OCI-LY3 (cell line): ENCODE data around the gene STRADA.

Source experiments
- H2AFZ ChIP-seq: fragments of 200-600, 300-600 bp; shearing (Covaris generic); 2 replicates; pipeline ENCODE4 v1.6.0; 2014; ENCODE audit warnings: antibody characterized with exemption, low read depth, low read length
- H3K27ac ChIP-seq: fragments of 200-600, 300-600 bp; sonication (generic); 2 replicates; pipeline ENCODE4 v1.5.1; 2014; ENCODE audit warnings: mild to moderate bottlenecking, low read length, moderate library complexity, mixed read lengths
- H3K27me3 ChIP-seq: fragments of 200-600, 300-600 bp; sonication (generic); 2 replicates; pipeline ENCODE4 v1.6.1; 2014; ENCODE audit warnings: low read depth, low read length, mixed read lengths
- H3K36me3 ChIP-seq: fragments of 200-600, 300-600 bp; sonication (generic); replicated peaks from 2 replicates; pipeline ENCODE3; 2014; ENCODE audit warnings: low read depth, low read length, mixed read lengths
- H3K4me1 ChIP-seq: fragments of 300-600, 200-600 bp; sonication (generic); 2 replicates; pipeline ENCODE4 v1.6.1; 2014; ENCODE audit warnings: low read length, mixed read lengths
- H3K4me2 ChIP-seq: fragments of 200-600, 300-600 bp; sonication (generic); 2 replicates; pipeline ENCODE4 v1.6.1; 2014; ENCODE audit warnings: low read length, mixed read lengths
- H3K4me3 ChIP-seq: fragments of 300-600, 200-600 bp; sonication (generic); 2 replicates; pipeline ENCODE4 v1.5.1; 2014; ENCODE audit warnings: antibody characterized with exemption, mild to moderate bottlenecking, low read length, moderate library complexity
- H3K79me2 ChIP-seq: fragments of 300-600, 200-600 bp; shearing (Covaris generic); 2 replicates; pipeline ENCODE4 v1.6.1; 2014; ENCODE audit warnings: mild to moderate bottlenecking, low read length, mixed read lengths
- H3K9ac ChIP-seq: fragments of 300-600, 200-600 bp; shearing (Covaris generic); 2 replicates; pipeline ENCODE4 v1.6.0; 2014; ENCODE audit warnings: mild to moderate bottlenecking, low read length, moderate library complexity
- H3K9me3 ChIP-seq: fragments of 200-600, 300-600 bp; shearing (Covaris generic); 2 replicates; pipeline ENCODE4 v1.6.1; 2014; ENCODE audit warnings: low read length, mixed read lengths; ENCODE audit not compliant: insufficient read depth
- H4K20me1 ChIP-seq: fragments of 200-600, 300-600 bp; sonication (generic); 2 replicates; pipeline ENCODE4 v1.6.1; 2016; ENCODE audit warnings: low read length, mixed read lengths; ENCODE audit not compliant: insufficient read depth
- EZH2phosphoT487 ChIP-seq: fragments of 200-600 bp; shearing (Covaris generic); IDR thresholded peaks from 2 replicates; pipeline ENCODE4 v1.6.1; 2018; ENCODE audit warnings: antibody characterized with exemption, mixed run types, low read depth
- TF ChIP-seq, protein P1 (sequence below): fragments of 200-600, 300-600 bp; sonication (generic); IDR thresholded peaks from 2 replicates; pipeline ENCODE4 v1.5.1; 2014; ENCODE audit warnings: antibody characterized with exemption, low read length, low read depth

STRADA gene

DNA sequence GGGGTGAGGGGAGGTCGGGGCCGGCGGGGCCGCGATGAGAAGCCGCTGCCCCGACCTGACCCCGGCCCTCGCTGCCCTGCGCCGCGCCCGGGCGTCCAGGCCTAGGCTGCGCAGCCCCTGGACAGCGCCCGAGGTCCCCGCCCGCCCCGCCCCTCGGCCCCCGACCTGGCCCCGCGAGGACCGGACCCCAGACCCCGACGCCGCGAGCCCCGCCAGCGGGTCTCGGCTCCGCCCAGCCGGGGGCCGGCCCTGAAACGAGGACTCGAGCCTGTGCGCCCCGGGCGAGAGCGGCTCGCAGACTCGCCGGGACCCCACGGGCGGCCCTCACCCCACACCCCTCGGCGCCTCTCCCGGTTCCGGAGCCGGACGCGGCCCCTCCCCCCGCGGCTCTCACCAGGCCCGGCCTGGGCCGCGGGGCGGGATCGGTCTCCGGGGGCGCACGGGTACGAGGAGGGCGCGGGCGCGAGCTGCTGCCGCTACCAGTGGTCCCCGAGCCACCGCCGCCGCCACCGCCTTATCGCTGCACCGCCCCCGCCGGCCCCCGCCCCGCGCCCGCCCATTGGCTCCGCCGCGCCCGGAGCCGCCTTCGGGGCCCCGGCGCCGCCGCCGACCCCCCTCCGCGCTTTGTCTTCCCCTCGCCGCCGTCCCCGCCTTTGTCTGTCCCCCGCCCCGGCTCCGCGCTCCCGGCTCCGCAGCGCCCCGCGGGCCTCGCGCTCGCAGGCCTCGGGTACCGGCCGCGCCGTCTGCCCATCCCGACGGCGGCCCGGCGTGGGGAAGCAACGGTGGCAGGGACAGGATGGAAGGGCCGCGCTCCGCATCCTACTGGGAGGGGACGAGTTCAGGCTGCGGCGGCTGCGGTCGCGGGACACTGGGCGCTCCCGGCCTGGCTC lies 41.7 kb downstream of the STRADA start, which contains the start of gene LIMD2:
LIMD2 (minus strand) TSS at position 488 of the 890 bp plus-strand sequence. CDS start 827 bp downstream, outside the sequence.
- Histone ChIP-seq H3K9ac (peak within 1 kb of the TSS; percentile 99), H3K4me3 (peak within 1 kb of the TSS; percentile 97), H3K4me2 (peak within 1 kb of the TSS; percentile 99), H2AFZ (no peak within 1 kb of the TSS), H4K20me1 (peaks cover 10% of the 10 kb centered on the region; the same call in 1 of the 2 replicates), H3K9me3 (peaks cover 8% of the 10 kb centered on the region; the same call in 1 of the 2 replicates), H3K4me1 (peaks cover 56% of the 10 kb centered on the region), H3K27ac (peak within 1 kb of the TSS; percentile 91), H3K36me3 (peaks cover 47% of the 10 kb centered on the region), H3K79me2 (peaks cover 29% of the 10 kb centered on the region), H3K27me3 (no peaks in the 10 kb centered on the region)
- TF ChIP-seq, protein P1, sequence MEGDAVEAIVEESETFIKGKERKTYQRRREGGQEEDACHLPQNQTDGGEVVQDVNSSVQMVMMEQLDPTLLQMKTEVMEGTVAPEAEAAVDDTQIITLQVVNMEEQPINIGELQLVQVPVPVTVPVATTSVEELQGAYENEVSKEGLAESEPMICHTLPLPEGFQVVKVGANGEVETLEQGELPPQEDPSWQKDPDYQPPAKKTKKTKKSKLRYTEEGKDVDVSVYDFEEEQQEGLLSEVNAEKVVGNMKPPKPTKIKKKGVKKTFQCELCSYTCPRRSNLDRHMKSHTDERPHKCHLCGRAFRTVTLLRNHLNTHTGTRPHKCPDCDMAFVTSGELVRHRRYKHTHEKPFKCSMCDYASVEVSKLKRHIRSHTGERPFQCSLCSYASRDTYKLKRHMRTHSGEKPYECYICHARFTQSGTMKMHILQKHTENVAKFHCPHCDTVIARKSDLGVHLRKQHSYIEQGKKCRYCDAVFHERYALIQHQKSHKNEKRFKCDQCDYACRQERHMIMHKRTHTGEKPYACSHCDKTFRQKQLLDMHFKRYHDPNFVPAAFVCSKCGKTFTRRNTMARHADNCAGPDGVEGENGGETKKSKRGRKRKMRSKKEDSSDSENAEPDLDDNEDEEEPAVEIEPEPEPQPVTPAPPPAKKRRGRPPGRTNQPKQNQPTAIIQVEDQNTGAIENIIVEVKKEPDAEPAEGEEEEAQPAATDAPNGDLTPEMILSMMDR = no peak
- no peak for TF ChIP-seq EZH2phosphoT487

DNA sequence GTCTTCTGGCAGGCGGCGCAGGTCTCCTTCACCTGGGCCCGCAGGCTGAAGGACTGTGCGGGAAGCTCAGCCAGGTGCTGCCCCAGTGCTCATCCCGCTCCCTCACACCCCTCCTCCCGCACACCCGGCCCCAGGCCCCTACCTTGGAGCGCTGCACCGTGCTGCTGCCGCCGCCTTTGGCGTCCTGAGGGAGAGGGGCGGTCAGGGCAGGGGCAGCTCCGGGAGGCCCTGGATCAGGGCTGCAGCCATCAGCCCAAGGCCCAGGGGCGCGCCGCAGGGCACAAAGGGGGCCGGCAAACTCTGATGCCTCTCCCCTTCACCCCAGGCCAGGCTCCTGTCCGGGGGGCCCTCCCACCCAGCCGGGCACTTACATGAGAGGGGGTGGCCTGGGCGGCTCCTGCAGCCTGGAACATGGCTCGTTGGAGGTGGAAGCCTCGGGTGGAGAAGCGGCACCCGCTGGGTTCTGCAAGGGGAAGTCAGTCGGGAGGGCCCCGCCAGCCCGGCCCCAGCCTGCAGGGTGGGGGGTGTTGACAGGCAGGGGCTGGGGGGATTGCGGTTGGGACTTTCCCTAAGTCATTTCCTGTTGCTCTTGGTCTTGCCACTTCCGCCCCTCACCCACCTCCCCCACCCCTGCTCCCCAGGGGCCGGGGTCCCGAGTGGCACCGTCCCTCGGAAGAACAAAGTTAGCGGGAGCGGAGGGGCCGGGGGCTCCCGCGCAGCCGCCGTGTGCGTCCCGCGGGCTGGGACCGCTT lies 42.5 kb downstream of the STRADA start:
- TF ChIP-seq EZH2phosphoT487 = no peak
- TF ChIP-seq, protein P1 = no peak
- peak overlapping the region; percentile 99 for H3K9ac ChIP-seq
- H3K27me3 ChIP-seq = no peaks in the 10 kb centered on the region
- H2AFZ ChIP-seq = no peak overlapping the region
- peaks cover 8% of the 10 kb centered on the region; the same call in 1 of the 2 replicates for H3K9me3 ChIP-seq
- H3K36me3 ChIP-seq = peaks cover 43% of the 10 kb centered on the region
- peaks cover 29% of the 10 kb centered on the region for H3K79me2 ChIP-seq
- peak overlapping the region; percentile 97 for H3K4me3 ChIP-seq
- peak overlapping the region; percentile 91 for H3K27ac ChIP-seq
- H3K4me2 ChIP-seq = peak overlapping the region; percentile 99
- H4K20me1 ChIP-seq = peaks cover 10% of the 10 kb centered on the region; the same call in 1 of the 2 replicates
- peaks cover 58% of the 10 kb centered on the region for H3K4me1 ChIP-seq

DNA sequence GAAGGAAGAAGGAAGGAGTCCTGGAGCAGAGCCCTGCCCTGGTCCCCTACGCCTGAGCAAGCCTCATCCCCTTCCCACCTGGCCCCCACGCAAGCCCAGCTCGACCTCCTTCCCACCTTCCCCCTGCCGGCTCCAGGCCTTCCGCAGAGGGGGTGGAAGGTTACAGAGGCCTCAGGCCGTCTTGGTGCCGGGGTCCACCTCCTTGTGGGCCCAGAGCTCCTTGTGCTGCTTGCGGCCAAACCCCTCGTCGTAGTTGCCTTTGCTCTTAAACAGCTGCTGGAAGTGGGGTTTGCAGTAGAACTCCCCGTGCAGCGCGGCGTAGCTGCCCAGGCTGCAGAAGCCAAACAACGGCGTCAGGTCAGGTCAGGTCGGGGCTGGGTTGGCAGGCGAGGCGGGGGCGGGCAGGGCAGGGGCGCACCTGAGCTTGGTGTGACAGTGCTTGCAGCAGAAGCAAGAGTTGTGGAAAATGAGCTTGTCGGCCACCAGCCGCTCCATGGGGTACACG lies 43.2 kb downstream of the STRADA start:
- peaks cover 8% of the 10 kb centered on the region; the same call in 1 of the 2 replicates for H3K9me3 ChIP-seq
- H3K4me1 ChIP-seq = peaks cover 58% of the 10 kb centered on the region
- H3K79me2 ChIP-seq = peaks cover 29% of the 10 kb centered on the region
- H3K36me3 ChIP-seq = peaks cover 43% of the 10 kb centered on the region
- TF ChIP-seq, protein P1 = no peak
- H3K4me2 ChIP-seq = peak overlapping the region; percentile 99
- H3K9ac ChIP-seq = peak overlapping the region; percentile 99
- peaks cover 10% of the 10 kb centered on the region; the same call in 1 of the 2 replicates for H4K20me1 ChIP-seq
- H3K4me3 ChIP-seq = peak overlapping the region; percentile 97
- no peak overlapping the region for H2AFZ ChIP-seq
- no peaks in the 10 kb centered on the region for H3K27me3 ChIP-seq
- H3K27ac ChIP-seq = peak overlapping the region; percentile 91
